GM13976 (cell line): ENCODE measurements around the gene CRADD.
A peak's percentile ranks its signal among the peaks of the same experiment; 100 is the strongest.

Experiments used
- DNase-seq: peaks from one replicate; pipeline ENCODE4 v3.0.0; 2012; ENCODE audit warnings: low spot score
- in situ Hi-C: fragments of 300-500 bp; cut with MboI; formaldehyde crosslinking; loops from one replicate; pipeline ENCODE4 v1.12.0; 2022; ENCODE audit warnings: low sequenced_read_pairs, mixed read lengths, inconsistent platforms; ENCODE audit not compliant: unreplicated experiment
- TF ChIP-seq, protein P1 (sequence below): IDR thresholded peaks from 2 replicates; pipeline ENCODE4 v1.5.1; 2012; ENCODE audit warnings: borderline replicate concordance, mild to moderate bottlenecking; ENCODE audit not compliant: insufficient read depth; ENCODE audit errors: extremely low read depth, missing control alignments, control extremely low read depth

Gene CRADD

DNA sequence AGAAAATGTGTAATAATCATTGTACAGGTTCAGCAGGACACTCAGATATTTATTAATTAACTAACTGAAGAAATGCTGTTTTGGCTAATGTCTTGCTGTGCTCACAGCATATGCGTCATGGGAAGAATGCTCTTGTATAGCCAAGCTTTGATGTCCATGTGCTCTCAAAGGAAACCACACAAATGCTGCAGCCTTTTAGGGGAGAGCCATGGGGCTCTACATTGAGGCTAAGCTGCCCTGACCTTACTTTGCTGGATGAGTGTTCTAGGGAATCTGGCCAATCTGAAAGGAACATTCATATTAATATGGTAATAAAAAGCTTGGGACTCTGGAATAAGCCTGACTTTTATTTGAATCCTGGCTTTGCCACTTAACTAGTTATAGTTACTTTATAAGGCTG lies 9.5 kb upstream of the CRADD start:
- TF ChIP-seq, protein P1, sequence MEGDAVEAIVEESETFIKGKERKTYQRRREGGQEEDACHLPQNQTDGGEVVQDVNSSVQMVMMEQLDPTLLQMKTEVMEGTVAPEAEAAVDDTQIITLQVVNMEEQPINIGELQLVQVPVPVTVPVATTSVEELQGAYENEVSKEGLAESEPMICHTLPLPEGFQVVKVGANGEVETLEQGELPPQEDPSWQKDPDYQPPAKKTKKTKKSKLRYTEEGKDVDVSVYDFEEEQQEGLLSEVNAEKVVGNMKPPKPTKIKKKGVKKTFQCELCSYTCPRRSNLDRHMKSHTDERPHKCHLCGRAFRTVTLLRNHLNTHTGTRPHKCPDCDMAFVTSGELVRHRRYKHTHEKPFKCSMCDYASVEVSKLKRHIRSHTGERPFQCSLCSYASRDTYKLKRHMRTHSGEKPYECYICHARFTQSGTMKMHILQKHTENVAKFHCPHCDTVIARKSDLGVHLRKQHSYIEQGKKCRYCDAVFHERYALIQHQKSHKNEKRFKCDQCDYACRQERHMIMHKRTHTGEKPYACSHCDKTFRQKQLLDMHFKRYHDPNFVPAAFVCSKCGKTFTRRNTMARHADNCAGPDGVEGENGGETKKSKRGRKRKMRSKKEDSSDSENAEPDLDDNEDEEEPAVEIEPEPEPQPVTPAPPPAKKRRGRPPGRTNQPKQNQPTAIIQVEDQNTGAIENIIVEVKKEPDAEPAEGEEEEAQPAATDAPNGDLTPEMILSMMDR: no peak
- in situ Hi-C loops: no loop called here
- DNase-seq: no peak

DNA sequence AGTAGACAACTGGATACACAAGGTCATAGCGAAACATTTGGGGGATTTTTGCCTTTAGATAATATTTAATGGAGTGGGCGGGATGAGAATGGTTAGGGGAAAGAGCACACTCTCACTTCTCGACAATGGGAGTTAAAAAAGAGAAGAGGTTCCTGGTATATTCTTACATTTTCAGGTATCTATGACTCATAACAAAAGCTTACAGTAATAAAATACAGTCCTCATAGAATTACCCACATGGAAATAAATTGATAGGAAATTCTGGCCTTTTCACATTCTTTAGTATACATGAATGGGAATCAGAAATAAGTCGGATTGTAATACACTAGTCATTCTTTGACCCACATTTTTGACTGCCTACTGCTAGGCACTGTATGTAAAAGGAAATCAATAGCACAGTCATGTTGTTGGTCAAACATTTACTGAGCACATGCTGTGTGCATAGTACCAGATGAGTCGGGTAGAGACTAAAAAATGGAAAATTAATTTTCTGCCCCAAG lies 8.2 kb upstream of the CRADD start:
- peak; percentile 27 for DNase-seq
- TF ChIP-seq, protein P1: no peak
- in situ Hi-C loops: no loop called here

DNA sequence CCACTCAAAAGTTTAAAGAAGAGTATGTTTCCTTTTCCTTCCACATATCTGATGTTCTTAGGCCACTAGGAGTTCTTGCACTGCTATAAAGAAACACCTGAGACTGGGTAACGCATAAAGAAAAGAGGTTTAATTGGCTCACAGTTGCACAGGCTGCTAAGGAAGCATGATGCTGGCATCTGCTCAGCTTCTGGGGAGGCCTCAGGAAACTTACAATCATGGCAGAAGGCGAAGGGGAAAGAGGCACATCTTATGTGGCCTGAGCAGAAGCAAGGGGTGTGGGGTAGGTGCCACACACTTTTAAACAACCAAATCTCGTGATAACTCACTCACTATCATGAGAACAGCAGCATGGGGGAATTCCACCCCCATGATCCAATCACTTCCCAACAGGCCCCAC lies 7.7 kb upstream of the CRADD start:
- no peak for DNase-seq
- TF ChIP-seq, protein P1: no peak
- in situ Hi-C loops: no loop called here

DNA sequence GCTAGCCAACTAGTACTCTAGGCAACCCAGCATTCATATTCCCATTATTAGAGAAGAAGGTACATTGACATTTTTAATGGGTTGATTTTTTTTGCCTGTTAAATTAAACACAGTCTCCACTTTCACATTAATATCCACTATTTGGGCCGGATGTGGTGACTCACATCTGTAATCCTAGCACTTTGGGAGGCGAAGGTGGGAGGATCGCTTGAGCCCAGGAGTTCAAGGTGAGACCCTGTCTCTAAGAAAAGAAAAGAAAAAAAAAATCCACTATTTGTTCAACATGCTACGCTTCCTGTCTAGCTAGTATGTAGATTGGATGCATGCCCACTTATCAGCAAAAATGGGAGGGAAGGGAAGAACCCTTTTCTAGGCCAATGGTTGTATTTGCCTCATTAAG lies 7.1 kb upstream of the CRADD start:
- TF ChIP-seq, protein P1: no peak
- DNase-seq: no peak
- in situ Hi-C loops: no loop called here

DNA sequence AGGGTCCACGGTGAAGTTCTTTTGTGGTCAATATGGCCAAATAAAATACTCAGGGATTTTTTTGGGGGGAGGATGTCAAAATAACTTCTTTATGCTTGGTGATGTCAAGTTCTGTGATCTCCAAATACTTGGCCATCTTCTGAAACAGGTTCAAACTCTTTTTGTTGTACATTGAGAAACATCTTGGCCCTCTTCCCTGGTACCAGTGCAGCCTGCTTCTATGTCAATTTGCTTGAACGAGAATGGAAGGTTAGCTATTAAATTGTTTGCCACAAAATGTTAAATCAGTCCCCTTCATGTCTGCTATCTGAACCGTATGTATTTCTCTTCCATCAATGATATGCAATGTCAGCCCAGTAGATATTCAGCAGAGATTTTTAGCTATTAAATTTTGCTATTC lies 6.1 kb upstream of the CRADD start:
- no peak for DNase-seq
- in situ Hi-C loops: no loop called here
- TF ChIP-seq, protein P1: no peak

DNA sequence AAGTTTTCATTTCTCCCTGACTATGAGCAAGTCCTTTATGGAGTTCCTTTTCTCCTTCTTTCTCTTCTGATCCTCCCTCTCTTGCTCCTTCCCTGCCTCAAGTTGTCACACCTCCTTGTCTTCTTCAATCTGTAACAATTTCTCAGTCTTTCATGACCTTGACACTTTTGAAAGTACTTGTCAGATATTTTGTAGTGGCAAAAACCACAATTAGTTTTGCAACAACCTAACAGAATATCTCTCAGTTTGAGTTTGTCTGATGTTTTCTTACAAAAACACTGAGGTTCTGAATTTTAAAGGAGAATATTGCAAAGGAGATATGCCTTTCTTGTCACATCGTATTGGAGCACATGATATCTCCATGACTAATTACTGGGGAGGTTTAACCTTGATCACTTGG lies 4.1 kb upstream of the CRADD start:
- TF ChIP-seq, protein P1: no peak
- in situ Hi-C loops: no loop called here
- DNase-seq: no peak

DNA sequence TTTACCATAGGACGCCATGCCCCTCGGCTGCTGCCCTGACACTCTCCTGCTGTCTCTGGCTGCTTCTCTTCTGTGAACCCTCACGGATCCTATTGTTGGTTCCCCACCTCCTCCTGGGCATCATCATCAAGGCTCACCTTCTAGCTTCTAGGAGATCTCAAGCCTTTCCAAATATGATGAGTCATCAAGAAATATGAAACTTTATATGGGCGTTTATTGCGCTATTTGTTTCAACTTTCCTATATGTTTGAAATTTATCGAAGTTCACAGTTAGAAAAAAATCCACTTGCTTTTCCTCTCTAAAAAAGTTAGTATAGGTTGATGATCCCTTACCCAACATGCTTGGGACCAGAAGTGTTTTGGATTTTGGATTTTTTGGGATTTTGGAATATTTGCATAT lies 2.8 kb upstream of the CRADD start:
- DNase-seq: no peak
- in situ Hi-C loops: no loop called here
- TF ChIP-seq, protein P1: no peak
